Measurements from ENCODE around the gene SLC9A2.
A peak's percentile ranks its signal among the peaks of the same experiment; 100 is the strongest.

Gene SLC9A2

GRCh38 chr2:102621630-102622029 is 2.3 kb downstream of the SLC9A2 start:
- DNase-seq, result no peak

- DNase-seq, result no peak
These were observed 3.3 kb downstream of the SLC9A2 start for GRCh38 chr2:102622646-102623045.

- DNase-seq, result no peak
These were observed 11.1 kb downstream of the SLC9A2 start for GRCh38 chr2:102630458-102630857.

- no peak for DNase-seq
These were observed 13.2 kb downstream of the SLC9A2 start for GRCh38 chr2:102632380-102633175.

GRCh38 chr2:102634831-102635241 is 15.5 kb downstream of the SLC9A2 start:
- no peak for DNase-seq

- DNase-seq, result no peak
These were observed 16.0 kb downstream of the SLC9A2 start for GRCh38 chr2:102635317-102635716.

- DNase-seq, result no peak
These were observed 17.0 kb downstream of the SLC9A2 start for GRCh38 chr2:102636283-102636907.

GRCh38 chr2:102637358-102637757 is 18.0 kb downstream of the SLC9A2 start:
- DNase-seq, result no peak

- DNase-seq, result no peak
These were observed 20.1 kb downstream of the SLC9A2 start for GRCh38 chr2:102639429-102639828.

GRCh38 chr2:102652126-102652525 is 32.8 kb downstream of the SLC9A2 start:
- DNase-seq, result no peak

GRCh38 chr2:102657770-102658169 is 38.4 kb downstream of the SLC9A2 start:
- no peak for DNase-seq

GRCh38 chr2:102660070-102660469 is 40.7 kb downstream of the SLC9A2 start:
- peak; percentile 47 for DNase-seq

GRCh38 chr2:102660574-102660973 is 41.2 kb downstream of the SLC9A2 start:
- peak; percentile 15 for DNase-seq

- no peak for DNase-seq
These were observed 42.5 kb downstream of the SLC9A2 start for GRCh38 chr2:102661846-102662245.

- no peak for DNase-seq
These were observed 43.5 kb downstream of the SLC9A2 start for GRCh38 chr2:102662833-102663232.

- DNase-seq, result no peak
These were observed 44.0 kb downstream of the SLC9A2 start for GRCh38 chr2:102663381-102663780.

GRCh38 chr2:102664471-102664909 is 45.1 kb downstream of the SLC9A2 start:
- DNase-seq, result peak; percentile 75

- DNase-seq, result no peak
These were observed 47.7 kb downstream of the SLC9A2 start for GRCh38 chr2:102667072-102667471.

- DNase-seq, result no peak
These were observed 48.8 kb downstream of the SLC9A2 start for GRCh38 chr2:102668171-102668570.

- DNase-seq, result no peak
These were observed 50.0 kb downstream of the SLC9A2 start for GRCh38 chr2:102669401-102669800.

- no peak for DNase-seq
These were observed 52.9 kb downstream of the SLC9A2 start for GRCh38 chr2:102672107-102672776.

GRCh38 chr2:102674370-102674769 is 55.0 kb downstream of the SLC9A2 start:
- no peak for DNase-seq

GRCh38 chr2:102674836-102675235 is 55.5 kb downstream of the SLC9A2 start:
- no peak for DNase-seq

All from NCI-H226 (cell line).